DOHH2 (cell line): ENCODE data around the gene SLC26A6.

Experiments
- CTCF ChIP-seq: fragments of 200-600 bp; sonication (generic); IDR thresholded peaks from one replicate; pipeline ENCODE4 v1.5.1; 2014; ENCODE audit warnings: antibody characterized with exemption, mild to moderate bottlenecking, low read depth, low read length; ENCODE audit not compliant: poor library complexity, severe bottlenecking
- EZH2phosphoT487 ChIP-seq: fragments of 200-600 bp; sonication (generic); IDR thresholded peaks from 2 replicates; pipeline ENCODE4 v1.6.1; 2017; ENCODE audit warnings: borderline replicate concordance, mild to moderate bottlenecking, antibody characterized with exemption, low read length, moderate library complexity, mixed read lengths

- TF ChIP-seq CTCF (no peak), EZH2phosphoT487 (no peak)
Measured at GRCh38 chr3:48617559-48617958, 17.7 kb downstream of the SLC26A6 start.
